Jurkat, Clone E6-1 (cell line): Measurements from ENCODE around the gene VIM.

ENCODE experiments used
- DNase-seq: peaks from one replicate; pipeline ENCODE4 v3.0.0-alpha.2; 2011; ENCODE audit warnings: low read depth, low spot score
- H3K4me3 ChIP-seq: 2 replicates; pipeline ENCODE4 v1.5.1; 2011; ENCODE audit warnings: mild to moderate bottlenecking, low read length, control low read depth, moderate library complexity

The VIM gene

GRCh38 chr10:17286562-17287550 lies 58.8 kb downstream of the VIM start:
- DNase-seq, result no peak
- no peak overlapping the region for H3K4me3 ChIP-seq
